HEK293 (cell line): ENCODE data around the gene KLHL21.

Experiments used
- BCL11A ChIP-seq: fragments of 450-650 bp; formaldehyde crosslinking; IDR thresholded peaks from 2 replicates; pipeline ENCODE4 v1.5.1; 2016; ENCODE audit warnings: low read depth, missing biosample characterization, missing genetic modification characterization
- EGR2 ChIP-seq: fragments of 450-650 bp; formaldehyde crosslinking; IDR thresholded peaks from 2 replicates; pipeline ENCODE4 v1.5.1; 2016; ENCODE audit warnings: low read depth, missing biosample characterization, missing genetic modification characterization
- GLIS2 ChIP-seq: fragments of 450-650 bp; formaldehyde crosslinking; IDR thresholded peaks from 2 replicates; pipeline ENCODE4 v1.5.1; 2016; ENCODE audit warnings: missing biosample characterization, missing genetic modification characterization
- HIC1 ChIP-seq: fragments of 450-650 bp; formaldehyde crosslinking; IDR thresholded peaks from 2 replicates; pipeline ENCODE4 v1.5.1; 2016; ENCODE audit warnings: missing biosample characterization, missing genetic modification characterization
- OSR2 ChIP-seq: fragments of 450-650 bp; formaldehyde crosslinking; IDR thresholded peaks from 2 replicates; pipeline ENCODE4 v1.5.1; 2016; ENCODE audit warnings: missing biosample characterization, missing genetic modification characterization
- REPIN1 ChIP-seq: fragments of 450-650 bp; formaldehyde crosslinking; IDR thresholded peaks from 2 replicates; pipeline ENCODE4 v1.5.1; 2017; ENCODE audit warnings: missing biosample characterization, missing genetic modification characterization, low read depth
- SALL2 ChIP-seq: fragments of 450-650 bp; formaldehyde crosslinking; IDR thresholded peaks from 2 replicates; pipeline ENCODE4 v1.5.0; 2017; ENCODE audit warnings: missing biosample characterization, mild to moderate bottlenecking, missing genetic modification characterization, borderline replicate concordance
- SP2 ChIP-seq: fragments of 450-650 bp; formaldehyde crosslinking; IDR thresholded peaks from 2 replicates; pipeline ENCODE4 v1.5.1; 2016; ENCODE audit warnings: missing biosample characterization, missing genetic modification characterization
- WT1 ChIP-seq: fragments of 450-650 bp; formaldehyde crosslinking; IDR thresholded peaks from 2 replicates; pipeline ENCODE4 v1.5.1; 2016; ENCODE audit warnings: missing biosample characterization, missing genetic modification characterization
- ZBTB10 ChIP-seq: fragments of 450-650 bp; formaldehyde crosslinking; IDR thresholded peaks from 2 replicates; pipeline ENCODE4 v1.5.1; 2016; ENCODE audit warnings: missing biosample characterization, missing genetic modification characterization
- ZNF132 ChIP-seq: fragments of 450-650 bp; formaldehyde crosslinking; IDR thresholded peaks from 2 replicates; pipeline ENCODE4 v1.5.1; 2017; ENCODE audit warnings: missing biosample characterization, missing genetic modification characterization, borderline replicate concordance
- ZNF155 ChIP-seq: fragments of 450-650 bp; formaldehyde crosslinking; IDR thresholded peaks from 2 replicates; pipeline ENCODE4 v1.5.1; 2016; ENCODE audit warnings: missing biosample characterization, missing genetic modification characterization
- ZNF223 ChIP-seq: fragments of 450-650 bp; formaldehyde crosslinking; IDR thresholded peaks from 2 replicates; pipeline ENCODE4 v1.5.1; 2016; ENCODE audit warnings: missing biosample characterization, missing genetic modification characterization
- ZNF341 ChIP-seq: fragments of 450-650 bp; formaldehyde crosslinking; IDR thresholded peaks from 2 replicates; pipeline ENCODE4; 2016; ENCODE audit warnings: low read depth, missing biosample characterization, missing genetic modification characterization
- ZNF37A ChIP-seq: fragments of 450-650 bp; IDR thresholded peaks from 2 replicates; pipeline ENCODE4 v1.5.1; 2018; ENCODE audit warnings: missing biosample characterization, missing genetic modification characterization
- ZNF391 ChIP-seq: fragments of 450-650 bp; formaldehyde crosslinking; IDR thresholded peaks from 2 replicates; pipeline ENCODE4 v1.5.1; 2016; ENCODE audit warnings: low read depth, missing biosample characterization, missing genetic modification characterization, borderline replicate concordance
- ZNF398 ChIP-seq: fragments of 450-650 bp; formaldehyde crosslinking; IDR thresholded peaks from 2 replicates; pipeline ENCODE4 v1.5.1; 2017; ENCODE audit warnings: missing biosample characterization, missing genetic modification characterization
- ZNF513 ChIP-seq: fragments of 450-650 bp; IDR thresholded peaks from 2 replicates; pipeline ENCODE4 v1.5.1; 2018; ENCODE audit warnings: missing biosample characterization, missing genetic modification characterization
- ZNF544 ChIP-seq: fragments of 450-650 bp; formaldehyde crosslinking; IDR thresholded peaks from 2 replicates; pipeline ENCODE4 v1.5.0; 2017; ENCODE audit warnings: missing biosample characterization, missing genetic modification characterization
- ZNF571 ChIP-seq: fragments of 450-650 bp; formaldehyde crosslinking; IDR thresholded peaks from 2 replicates; pipeline ENCODE4 v1.5.0; 2017; ENCODE audit warnings: missing biosample characterization, missing genetic modification characterization
- ZNF600 ChIP-seq: fragments of 450-650 bp; formaldehyde crosslinking; IDR thresholded peaks from 2 replicates; pipeline ENCODE4 v1.5.1; 2016; ENCODE audit warnings: missing biosample characterization, missing genetic modification characterization
- ZNF692 ChIP-seq: fragments of 450-650 bp; formaldehyde crosslinking; IDR thresholded peaks from 2 replicates; pipeline ENCODE4 v1.5.1; 2016; ENCODE audit warnings: missing biosample characterization, missing genetic modification characterization
- ZNF704 ChIP-seq: fragments of 450-650 bp; formaldehyde crosslinking; IDR thresholded peaks from 2 replicates; pipeline ENCODE4 v1.5.1; 2016; ENCODE audit warnings: missing biosample characterization, missing genetic modification characterization
- ZNF768 ChIP-seq: fragments of 450-650 bp; formaldehyde crosslinking; IDR thresholded peaks from 2 replicates; pipeline ENCODE4 v1.5.1; 2018; ENCODE audit warnings: missing biosample characterization, mild to moderate bottlenecking, missing genetic modification characterization
- ZNF792 ChIP-seq: fragments of 450-650 bp; formaldehyde crosslinking; IDR thresholded peaks from 2 replicates; pipeline ENCODE4 v1.5.1; 2016; ENCODE audit warnings: missing biosample characterization, missing genetic modification characterization
- ZNF830 ChIP-seq: fragments of 450-650 bp; IDR thresholded peaks from 2 replicates; pipeline ENCODE4 v1.5.0; 2018; ENCODE audit warnings: missing biosample characterization, missing genetic modification characterization, low read depth, mild to moderate bottlenecking, moderate library complexity
- ZNF843 ChIP-seq: fragments of 450-650 bp; formaldehyde crosslinking; IDR thresholded peaks from 2 replicates; pipeline ENCODE4 v1.5.1; 2016; ENCODE audit warnings: missing biosample characterization, missing genetic modification characterization
- ZSCAN16 ChIP-seq: fragments of 450-650 bp; formaldehyde crosslinking; IDR thresholded peaks from 2 replicates; pipeline ENCODE4 v1.5.1; 2016; ENCODE audit warnings: missing biosample characterization, missing genetic modification characterization
- ZSCAN30 ChIP-seq: fragments of 450-650 bp; IDR thresholded peaks from 2 replicates; pipeline ENCODE4 v1.5.1; 2018; ENCODE audit warnings: missing biosample characterization, mild to moderate bottlenecking, missing genetic modification characterization, moderate library complexity

The KLHL21 gene

GRCh38 chr1:6554031-6554906 lies 48.4 kb downstream of the KLHL21 start, which contains the start of gene NOL9 (continued):
- no peak; the same call in 1 of the 2 replicates for TF ChIP-seq ZNF513 (tag by site-specific recombination)
- no peak for TF ChIP-seq ZNF155 (tag by site-specific recombination)
- no peak for TF ChIP-seq HIC1 (tag by site-specific recombination)
- no peak for TF ChIP-seq ZSCAN16
- TF ChIP-seq ZNF830 (tag by site-specific recombination): no peak
- TF ChIP-seq ZNF704 (tag by site-specific recombination): no peak
- TF ChIP-seq GLIS2: peak; percentile 50
- no peak for TF ChIP-seq SALL2 (tag by site-specific recombination)
- 0 out of 2 replicates have a peak, but pooled peaks have one; percentile 20 for TF ChIP-seq ZNF37A (tag by site-specific recombination)
- TF ChIP-seq ZNF692 (tag by site-specific recombination): peak; percentile 76
- TF ChIP-seq ZNF341 (tag by site-specific recombination): no peak
- peak; percentile 68; the same call in 1 of the 2 replicates for TF ChIP-seq ZBTB10 (tag by site-specific recombination)
- TF ChIP-seq WT1 (tag by site-specific recombination): peak; percentile 32; the same call in 1 of the 2 replicates
- TF ChIP-seq ZNF223 (tag by site-specific recombination): no peak
- TF ChIP-seq EGR2: no peak
- TF ChIP-seq ZNF391: peak; percentile 62; the same call in 1 of the 2 replicates
- TF ChIP-seq ZNF843: peak; percentile 57; the same call in 1 of the 2 replicates
- TF ChIP-seq ZNF544: no peak
- peak; percentile 82 for TF ChIP-seq ZSCAN30 (tag by site-specific recombination)
- TF ChIP-seq ZNF571 (tag by site-specific recombination): no peak
- no peak for TF ChIP-seq ZNF792 (tag by site-specific recombination)
- peak; percentile 72 for TF ChIP-seq ZNF600 (tag by site-specific recombination)
- no peak for TF ChIP-seq ZNF768
- no peak; the same call in 1 of the 2 replicates for TF ChIP-seq REPIN1 (tag by site-specific recombination)
- no peak for TF ChIP-seq BCL11A (tag by site-specific recombination)
- peak; percentile 68 for TF ChIP-seq SP2 (tag by site-specific recombination)
- TF ChIP-seq ZNF398 (tag by site-specific recombination): peak; percentile 37; the same call in 1 of the 2 replicates
- TF ChIP-seq ZNF132 (tag by site-specific recombination): no peak
- no peak for TF ChIP-seq OSR2
